Brain pericyte (primary cell): ENCODE data around the gene PKD1.
"Not testable (repeated sequence)": the region's sequence is repeated elsewhere in the genome, so short reads cannot be mapped to it uniquely, and the experiment has no call there.

Source experiments
- DNase-seq: peaks from one replicate; pipeline ENCODE4 v3.0.0-alpha.2; 2012; ENCODE audit warnings: low read depth, low spot score

Gene PKD1

DNA sequence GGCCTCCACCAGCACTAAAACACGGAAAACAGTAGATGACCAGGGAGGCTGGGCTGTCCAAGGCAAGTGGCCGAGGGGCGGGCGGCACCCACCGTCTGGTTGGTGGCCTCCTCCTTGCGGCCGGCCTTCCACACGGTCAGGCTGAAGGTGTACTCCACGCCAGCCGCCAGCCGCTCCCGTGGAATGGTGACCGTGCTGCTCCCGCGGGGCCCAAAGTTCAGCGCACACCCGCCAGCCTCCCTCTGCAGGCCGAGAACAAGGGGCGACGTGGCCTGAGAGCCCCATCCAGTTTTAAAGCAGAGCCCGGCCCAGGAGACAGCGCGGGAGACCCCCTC, 27.9 kb downstream of the PKD1 start:
- not testable (repeated sequence) for DNase-seq

DNA sequence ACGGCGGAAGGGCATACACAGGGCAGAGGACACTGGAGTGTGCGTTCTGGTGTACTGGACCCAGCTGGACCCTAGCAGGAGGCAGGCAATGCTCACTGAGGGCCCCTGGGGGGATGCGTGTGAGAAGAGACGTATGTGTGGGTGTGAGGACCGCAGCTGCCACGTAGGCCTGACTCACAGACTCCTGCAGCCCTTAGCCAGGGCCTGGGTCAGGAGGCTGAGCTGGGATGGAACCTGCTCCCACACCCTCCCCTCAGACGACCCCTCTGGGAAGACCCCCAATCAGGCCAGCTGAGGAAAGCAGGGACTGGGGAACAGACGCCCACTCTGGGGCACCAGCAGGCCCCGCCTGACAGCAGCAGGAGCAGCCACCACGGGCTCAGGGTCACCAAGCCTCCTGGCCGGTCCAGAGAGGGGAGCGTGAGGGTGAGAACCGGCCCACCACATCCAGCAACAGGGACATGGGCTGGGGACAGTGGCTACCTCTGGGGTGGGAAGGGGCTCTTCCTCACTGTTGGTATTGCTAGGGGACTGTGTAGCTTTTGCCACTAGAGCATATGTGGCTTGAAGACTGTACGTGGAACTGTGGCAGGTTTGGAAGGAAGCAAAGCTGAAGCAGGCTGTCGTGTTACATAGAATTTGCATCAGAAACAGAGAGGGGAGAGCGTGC, 28.4 kb downstream of the PKD1 start:
- DNase-seq: not testable (repeated sequence)

DNA sequence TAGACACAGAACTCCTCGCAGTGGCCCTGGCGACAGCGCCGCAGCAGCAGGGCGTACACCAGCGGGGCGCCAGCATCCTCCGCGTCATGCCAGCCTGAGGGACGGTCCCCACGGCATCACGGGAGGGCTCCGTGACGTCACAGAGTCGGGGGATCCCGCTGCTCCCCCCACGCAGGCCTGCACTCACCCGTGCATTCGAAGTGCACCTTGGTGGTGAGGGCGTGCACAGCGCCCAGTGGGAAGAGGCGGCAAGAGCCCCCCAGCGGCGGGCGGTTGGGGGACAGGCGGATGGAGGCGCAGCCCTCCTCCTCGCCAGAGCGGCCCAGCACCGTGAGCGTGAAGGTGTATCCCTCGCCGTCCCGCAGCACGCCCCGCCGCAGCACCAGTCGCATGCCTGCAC, 29.5 kb downstream of the PKD1 start:
- DNase-seq: not testable (repeated sequence)

DNA sequence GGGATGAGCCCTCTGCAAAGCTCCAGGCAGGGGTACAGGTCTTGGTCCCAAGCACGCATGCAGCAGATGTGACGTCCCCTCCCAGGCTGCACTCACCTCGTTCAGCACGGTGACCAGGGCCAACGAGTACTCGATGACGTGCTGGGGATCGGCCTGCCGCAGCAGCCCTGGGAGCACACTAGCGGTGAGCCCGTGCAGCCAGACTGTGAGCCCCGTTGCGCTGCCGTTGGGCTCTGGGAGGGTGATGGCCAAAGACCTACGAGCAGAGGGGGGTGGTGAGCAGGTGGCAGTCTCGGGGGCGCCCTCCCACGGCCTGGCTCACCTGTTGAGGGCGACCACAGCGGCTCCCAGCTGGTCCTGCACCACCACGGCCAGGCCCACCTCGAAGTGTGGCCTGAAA, 29.9 kb downstream of the PKD1 start:
- not testable (repeated sequence) for DNase-seq

DNA sequence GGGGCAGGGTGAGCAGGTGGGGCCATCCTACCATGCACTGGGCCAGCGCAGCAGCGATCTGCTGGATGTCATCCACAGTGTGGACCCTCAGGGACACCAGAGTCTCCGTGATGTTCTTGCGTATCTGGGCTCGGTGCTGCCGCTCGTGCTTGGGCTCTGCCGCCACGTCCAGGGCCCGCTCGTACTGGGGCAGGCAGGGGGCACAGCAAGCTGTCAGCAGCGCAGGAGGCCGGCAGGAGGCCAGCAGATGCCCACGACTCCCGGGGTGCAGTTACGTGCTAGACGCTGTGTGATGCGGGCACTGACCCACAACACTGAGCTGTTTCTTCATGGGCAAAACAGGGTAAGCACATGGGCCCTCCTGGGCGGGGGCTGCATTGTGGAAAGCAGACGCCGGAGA, 30.4 kb downstream of the PKD1 start:
- not testable (repeated sequence) for DNase-seq

DNA sequence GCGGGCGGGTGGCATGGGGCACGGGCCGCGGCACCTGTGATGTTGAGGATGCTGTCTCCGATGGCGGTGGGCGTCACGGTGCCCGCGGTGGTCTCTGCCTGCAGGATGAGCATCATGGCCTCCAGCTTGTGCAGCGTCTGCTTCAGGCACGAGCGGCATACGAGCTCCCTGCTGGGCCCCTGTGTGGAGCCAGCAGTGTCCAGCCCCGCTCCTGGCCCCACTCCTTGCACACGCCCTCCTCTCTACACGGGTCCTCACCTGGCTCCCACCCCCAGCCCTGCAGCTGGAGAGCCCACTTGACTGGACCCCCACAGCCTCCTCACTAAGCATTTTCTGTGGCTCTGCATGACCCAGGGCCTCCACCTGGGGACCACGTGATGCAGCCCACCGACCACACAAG, 31.2 kb downstream of the PKD1 start:
- not testable (repeated sequence) for DNase-seq

DNA sequence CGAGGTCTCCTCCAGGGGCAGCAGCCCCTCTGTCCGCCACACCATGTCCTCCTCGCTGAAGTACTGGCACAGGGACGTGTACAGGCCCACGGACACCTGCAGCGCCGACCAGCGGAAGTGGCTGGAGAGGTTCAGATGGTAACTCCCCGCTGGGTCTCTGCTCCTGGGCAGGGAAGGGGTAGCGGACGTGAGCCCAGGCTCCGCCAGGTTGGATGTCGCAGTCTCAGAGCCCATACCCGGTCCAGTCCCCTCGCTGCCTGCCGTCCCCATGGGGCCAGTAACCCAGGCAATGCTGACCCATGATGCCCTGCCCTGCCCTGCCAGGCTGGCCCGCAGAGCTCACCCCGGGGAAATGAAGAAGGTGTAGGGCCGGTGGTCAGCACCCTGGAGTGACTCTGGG, 33.2 kb downstream of the PKD1 start:
- DNase-seq: no peak

DNA sequence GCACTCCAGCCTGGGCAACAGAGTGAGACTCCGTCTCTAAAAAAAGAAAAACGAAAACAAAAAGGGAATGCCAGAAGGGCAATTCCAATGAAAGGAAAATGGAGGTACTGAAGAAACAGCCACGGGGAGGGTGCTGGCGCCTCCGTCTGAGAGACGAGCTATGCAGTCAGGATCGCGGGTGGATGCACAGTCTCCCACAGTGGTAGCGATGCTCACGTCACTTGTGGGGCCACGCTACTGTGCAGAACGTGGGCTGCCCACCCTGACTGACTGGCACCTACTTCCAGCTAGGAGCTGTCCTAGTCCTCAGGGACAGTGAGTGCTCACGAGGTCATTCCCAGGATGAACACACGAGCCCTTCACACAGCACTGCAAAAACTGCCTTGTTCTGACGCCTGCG, 34.1 kb downstream of the PKD1 start:
- DNase-seq: not testable (repeated sequence)

DNA sequence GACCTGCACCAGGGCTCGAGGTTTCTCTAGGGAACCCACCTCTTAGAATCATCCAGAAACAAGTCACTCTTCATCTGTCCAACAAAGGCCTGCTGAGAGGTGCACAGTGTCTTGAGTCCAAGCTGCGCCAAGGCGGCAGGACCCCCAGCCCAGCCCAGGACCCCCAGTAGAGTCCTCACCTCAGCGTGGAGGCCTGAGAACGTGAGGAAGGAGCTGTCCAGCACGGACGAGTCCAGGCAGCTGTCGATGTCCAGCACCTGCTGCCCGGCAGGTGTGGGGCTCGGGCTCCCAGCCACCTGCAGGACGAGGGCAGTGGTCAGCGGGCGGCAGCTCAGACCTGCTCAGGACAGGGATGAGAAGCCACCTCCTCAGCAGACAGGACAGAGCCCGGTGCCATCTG, 38.0 kb downstream of the PKD1 start:
- DNase-seq: not testable (repeated sequence)

DNA sequence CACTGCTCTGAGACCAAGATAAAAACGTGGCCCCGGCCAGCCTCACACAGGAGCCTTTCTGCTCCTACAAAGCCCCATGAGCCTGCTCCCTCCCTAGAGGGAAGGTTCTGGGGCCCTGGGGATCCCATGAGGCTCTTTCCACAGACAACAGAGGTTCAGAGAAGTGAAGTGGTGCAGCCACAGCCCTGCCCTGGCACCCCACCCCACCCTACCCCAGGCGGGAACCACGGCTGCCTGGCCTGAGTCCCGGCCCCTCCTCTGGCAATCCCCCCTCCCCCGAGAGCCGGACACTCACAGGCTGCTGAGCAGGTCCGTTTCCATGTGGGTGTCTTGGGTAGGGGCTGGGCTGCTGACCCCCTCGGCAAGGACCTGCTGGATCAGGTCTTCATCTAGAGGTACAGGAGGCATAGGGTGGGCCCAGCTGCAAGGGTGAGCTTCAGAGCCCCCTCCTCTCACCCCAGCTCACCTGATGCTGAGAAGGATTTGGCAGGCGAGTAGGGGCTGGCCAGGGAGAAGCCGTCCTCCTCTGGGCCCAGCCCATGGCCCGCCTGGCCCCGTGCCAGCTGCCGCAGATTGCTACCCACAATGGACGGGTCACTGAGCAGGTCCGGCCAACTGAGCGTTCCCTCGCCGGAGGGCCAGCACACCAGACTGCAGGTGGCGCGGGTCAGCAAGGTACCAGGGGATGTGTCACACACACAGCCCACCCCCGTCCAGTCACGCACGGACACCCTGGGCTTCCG, 38.7 kb downstream of the PKD1 start:
- DNase-seq: no peak

DNA sequence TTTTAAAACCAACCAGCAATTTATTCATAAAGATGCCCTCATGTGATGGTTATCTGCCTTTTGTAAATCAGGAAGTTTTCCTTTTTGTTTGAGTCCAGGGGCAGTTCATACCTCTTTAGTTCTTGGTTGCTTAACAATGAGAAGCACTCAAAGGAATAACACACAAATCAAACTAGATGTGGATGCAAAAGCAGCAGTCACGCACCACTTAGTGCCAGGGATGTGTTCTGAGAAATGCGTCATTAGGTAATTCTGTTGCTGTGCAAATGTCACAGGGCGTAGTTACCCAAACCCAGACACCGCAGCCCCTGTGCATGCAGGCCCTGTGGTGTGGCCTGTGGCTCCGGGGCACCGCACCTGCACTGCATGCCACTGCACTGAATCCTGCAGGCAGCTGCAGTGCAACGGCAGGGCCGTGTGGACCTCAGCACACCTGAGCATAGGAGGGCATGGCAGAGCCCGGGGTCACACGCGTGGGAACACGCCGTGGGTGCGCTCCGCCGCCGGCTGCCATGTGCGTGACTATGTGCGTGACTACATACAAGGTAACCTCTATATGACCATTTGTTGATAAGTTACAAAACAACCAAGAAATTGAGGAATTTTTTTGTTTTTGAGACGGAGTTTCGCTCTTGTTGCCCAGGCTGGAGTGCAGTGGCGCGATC, 39.6 kb downstream of the PKD1 start:
- no peak for DNase-seq

DNA sequence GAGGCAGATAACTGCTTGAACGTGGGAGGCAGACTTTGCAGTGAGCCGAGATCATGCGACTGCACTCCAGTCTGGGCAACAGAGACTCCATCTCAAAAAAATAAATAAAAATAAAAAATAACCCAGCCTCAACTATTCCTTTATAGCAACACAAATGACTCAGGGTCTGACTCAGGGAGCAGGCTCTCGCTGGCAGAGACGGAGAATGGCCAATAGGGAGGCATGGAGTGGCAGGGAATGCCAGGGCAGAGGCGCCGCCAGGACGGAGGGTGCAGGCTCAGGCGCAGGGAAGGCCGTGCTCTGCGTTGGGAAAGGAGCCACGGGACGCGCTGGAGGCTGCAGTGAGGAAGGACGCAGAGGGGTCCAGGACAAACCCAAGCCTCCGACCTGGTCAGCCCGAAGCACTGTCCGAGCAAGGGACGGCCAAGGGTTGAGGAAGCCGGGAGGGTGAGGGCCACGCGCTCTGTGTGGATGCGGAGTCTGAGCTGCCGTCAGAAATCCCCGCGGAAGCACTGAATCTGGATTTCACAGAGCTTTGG, 40.3 kb downstream of the PKD1 start:
- no peak for DNase-seq

DNA sequence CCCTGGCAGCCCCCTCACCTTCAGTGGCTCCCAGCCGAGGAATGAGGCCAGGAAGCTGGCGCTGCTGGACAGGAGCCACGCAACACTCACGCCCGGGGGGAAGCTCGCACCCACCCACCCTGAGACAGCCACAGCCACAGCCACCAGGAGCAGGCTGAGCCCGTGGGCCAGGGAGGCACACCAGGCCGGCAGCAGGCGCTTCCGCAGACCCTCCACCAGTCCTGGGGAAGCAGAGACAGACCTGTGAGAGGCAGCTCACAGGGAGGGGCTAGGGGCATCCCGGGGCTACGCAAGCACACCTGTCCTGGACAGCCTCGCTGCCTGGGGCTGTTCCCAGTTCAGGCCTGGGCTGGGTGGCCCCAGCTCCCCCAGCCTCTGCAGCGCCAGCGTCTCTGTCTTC, 41.9 kb downstream of the PKD1 start:
- no peak for DNase-seq

DNA sequence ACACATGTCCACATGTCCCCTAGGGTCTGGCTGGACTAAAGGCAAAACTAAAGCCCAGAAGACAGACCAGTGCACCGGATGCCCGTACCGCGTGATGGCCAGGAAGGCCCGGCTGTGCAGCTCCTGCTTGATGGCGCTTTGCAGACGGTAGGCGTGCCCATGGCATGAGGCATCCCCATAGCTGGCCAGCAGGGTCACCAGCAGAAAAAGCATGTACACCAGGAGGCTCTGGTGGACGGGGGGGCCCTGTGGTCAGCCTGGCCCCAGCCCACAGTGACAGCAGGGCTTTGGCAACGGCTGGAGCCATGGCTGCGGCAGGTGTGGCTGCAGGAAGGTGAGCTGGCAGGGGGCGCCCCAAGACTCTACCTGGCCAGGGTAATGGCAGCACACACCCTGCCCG, 42.8 kb downstream of the PKD1 start:
- DNase-seq: no peak

DNA sequence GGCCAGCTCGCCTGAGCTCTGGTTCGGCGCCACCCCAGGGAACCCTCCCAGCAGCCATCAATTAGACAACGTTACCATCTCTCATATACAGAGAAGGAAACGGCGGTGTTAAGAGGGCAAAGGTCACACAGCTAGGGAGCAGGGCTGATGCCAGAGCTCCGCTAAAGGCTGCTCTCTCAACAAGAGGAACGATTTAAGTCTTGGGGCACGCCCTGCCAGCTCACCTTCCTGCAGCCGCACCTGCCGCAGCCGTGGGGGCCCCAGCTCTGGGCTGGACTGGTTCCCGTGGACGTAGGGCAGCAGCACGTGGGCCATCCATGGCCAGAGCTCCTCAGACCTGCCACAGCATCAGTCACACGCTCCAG, 43.5 kb downstream of the PKD1 start:
- DNase-seq: no peak

DNA sequence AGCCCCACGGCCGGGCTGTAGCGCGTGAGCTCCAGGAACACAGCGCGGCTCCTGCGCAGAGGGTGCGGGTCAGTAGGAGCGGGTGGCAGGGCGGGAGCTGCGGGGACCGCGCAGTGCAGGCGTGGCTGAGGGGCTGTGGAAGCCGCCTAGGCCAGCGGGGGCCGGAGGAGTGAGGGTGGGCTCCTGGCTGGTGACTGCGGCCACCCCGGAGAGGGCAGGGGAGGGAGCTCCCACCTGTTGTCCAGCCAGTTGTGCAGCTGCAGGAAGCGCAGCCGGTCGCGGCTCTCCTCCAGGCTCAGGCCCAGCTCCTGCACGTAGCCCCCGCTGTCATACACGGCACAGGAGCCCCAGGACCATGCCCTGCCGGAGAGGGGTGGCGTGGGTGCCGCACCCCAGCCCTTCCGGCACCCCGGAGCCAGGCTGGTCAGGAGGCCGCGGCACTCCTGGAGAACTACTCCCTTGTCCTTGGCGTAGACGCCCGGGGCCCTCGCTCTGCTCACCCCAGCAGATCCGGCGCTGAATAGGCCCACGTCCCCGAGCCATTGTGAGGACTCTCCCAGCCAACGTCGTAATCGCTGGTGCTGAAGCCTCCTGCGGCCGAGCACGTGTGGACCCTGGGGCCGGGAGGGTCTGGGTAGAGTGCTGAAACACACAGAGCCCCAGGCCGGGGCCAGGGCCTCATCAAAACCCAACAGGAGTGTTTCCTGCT, 44.0 kb downstream of the PKD1 start:
- DNase-seq: no peak

DNA sequence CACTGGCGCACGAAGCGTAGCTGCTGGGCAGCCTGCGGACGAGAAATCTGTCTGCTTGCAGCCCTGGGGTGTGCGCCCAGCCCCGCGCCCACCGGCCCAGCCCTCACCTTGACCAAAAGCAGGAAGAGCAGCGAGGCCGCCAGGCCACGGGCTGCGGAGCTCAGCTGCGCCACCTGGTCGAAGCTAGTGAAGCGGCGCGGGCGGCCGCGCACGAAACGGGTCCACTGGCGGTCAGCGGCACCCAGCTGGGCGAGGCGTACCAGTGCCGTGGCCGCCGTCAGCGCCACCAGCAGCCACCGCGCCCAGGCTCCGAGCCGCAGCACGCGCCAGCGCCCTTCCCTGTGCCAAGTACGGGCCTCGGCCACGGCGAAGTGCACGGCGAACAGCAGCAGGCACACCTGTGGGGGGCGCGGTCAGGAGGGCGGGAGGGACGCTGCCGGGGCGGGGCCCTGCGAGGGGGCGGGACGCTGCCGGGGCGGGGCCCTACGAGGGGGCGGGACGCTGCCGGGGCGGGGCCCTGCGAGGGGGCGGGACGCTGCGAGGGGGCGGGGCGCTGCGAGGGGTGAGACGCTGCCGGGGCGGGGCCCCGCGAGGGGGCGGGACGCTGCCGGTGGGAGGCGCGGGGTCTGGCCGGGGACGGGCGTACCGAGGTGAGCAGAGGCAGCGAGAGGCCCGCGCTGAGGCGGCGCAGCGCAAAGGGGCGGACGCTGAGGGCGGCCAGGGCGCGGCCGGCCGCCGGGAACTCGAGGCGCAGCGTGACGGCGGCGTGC, 44.7 kb downstream of the PKD1 start:
- DNase-seq: no peak

DNA sequence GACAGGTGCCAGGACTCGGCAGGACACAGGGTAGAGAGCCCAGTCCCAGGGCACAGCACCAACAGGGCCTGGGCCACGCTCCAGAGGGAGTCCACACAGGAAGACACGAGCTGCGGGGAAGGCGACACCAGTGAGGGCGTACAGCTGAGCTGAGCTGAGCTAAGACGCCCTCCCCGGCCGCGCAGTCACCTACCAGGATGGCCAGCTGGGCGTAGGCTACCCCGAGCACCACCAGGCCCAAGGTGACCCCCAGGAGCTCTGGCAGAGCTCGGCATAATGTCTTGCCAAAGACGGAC, 45.3 kb downstream of the PKD1 start:
- no peak for DNase-seq

DNA sequence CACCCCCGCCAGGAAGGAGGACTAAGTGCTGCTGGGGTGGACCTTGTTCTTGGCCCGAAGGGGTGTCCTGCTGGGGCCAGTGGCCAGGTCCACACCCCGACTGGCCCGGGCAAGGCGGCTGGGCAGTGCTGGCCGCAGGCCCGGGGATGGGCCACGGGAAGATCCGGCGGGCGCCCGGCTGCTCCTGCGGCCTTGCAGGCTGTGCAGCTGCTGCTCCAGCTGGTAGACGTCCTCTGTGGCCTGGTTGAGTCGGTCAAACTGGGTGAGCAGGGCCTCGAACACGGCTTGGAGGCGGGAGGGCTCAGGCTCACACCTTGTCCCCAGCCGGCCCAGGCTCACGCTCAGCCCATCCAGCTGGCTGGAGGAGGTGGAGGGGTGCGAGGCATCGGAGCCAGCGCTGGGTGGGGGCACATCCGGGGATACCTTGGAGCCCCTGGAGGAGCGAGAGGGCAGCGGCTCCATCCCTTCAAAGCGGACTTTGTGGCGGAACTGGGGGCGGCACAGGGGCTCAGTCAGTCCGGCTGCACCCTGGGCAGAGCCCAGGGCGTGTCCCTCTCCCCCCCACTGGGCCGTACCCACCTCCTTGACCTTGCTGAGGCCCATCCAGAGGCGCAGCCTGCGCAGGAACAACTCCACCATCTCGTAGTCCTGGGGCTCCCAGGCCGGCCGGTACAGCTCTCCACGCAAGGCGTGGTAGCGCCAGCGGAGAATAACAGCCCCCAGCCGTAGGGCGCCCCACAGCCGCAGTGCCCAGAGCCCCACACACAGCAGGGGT, 45.8 kb downstream of the PKD1 start:
- DNase-seq: no peak

DNA sequence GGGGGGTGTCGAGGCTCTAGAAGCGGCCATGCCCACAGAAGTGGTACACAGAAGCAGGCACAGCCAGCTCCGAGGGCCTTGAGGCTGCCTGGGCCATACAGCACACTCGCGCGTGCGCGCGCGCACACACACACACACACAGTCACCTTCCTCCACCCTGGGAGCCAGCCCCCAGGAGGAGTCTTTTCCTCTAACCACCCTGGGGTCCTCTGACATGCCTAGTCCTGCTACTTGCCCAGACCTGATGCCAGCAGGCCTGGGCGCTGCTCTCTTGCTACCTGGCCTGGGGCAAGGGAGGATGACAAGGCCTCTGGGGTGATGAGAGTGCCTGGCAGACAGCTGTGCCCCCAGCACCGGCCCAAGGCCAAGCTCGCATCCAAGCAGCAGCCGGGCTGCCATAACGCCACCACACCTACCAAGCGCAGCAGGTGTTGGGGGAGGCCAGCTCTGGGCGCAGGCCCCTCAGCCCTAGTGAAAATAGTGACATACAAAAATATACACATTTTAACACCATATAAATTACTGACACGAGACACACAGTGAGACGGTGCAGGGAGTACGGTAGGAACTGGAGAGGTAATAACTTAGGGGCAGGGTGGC, 46.8 kb downstream of the PKD1 start:
- DNase-seq: no peak
